Neural progenitor cell (in vitro differentiated cells): ENCODE data around the gene SLC15A4. TPM values are rescaled to one million over a fixed set of nuclear protein-coding genes. Genes with fewer than 3 reads are reported as not detected.
"Not testable (repeated sequence)": the region's sequence is repeated elsewhere in the genome, so short reads cannot be mapped to it uniquely, and the experiment has no call there.

Experiments
- DNase-seq: peaks from one replicate; pipeline ENCODE4 v3.0.0-alpha.2; 2016; ENCODE audit warnings: low spot score
- H2AFZ ChIP-seq: fragments of 200-600 bp; sonication (generic); replicated peaks from 2 replicates; pipeline ENCODE4 v1.6.1; 2016; ENCODE audit warnings: antibody characterized with exemption
- H3F3A ChIP-seq: fragments of 200-600 bp; sonication (generic); 2 replicates; pipeline ENCODE4 v1.6.1; 2016; ENCODE audit warnings: antibody characterized with exemption, low read depth
- H3K27ac ChIP-seq: fragments of 200-600 bp; sonication (generic); 2 replicates; pipeline ENCODE4 v1.5.1; 2016; ENCODE audit warnings: mild to moderate bottlenecking
- H3K27me3 ChIP-seq: fragments of 200-600 bp; sonication (generic); 2 replicates; pipeline ENCODE4 v1.6.1; 2016; ENCODE audit warnings: mild to moderate bottlenecking, moderate library complexity
- H3K36me3 ChIP-seq: fragments of 200-600 bp; sonication (generic); 2 replicates; pipeline ENCODE4 v1.5.1; 2016
- H3K4me1 ChIP-seq: fragments of 200-600 bp; sonication (generic); 2 replicates; pipeline ENCODE4 v1.6.1; 2016; ENCODE audit warnings: mixed run types
- H3K4me2 ChIP-seq: fragments of 200-600 bp; sonication (generic); 2 replicates; pipeline ENCODE4 v1.6.1; 2016
- H3K4me3 ChIP-seq: fragments of 200-600 bp; sonication (generic); 2 replicates; pipeline ENCODE4 v1.5.1; 2016
- H3K79me2 ChIP-seq: fragments of 200-600 bp; sonication (generic); 2 replicates; pipeline ENCODE4 v1.6.1; 2016; ENCODE audit warnings: low read depth
- H3K9ac ChIP-seq: fragments of 200-600 bp; sonication (generic); 2 replicates; pipeline ENCODE4 v1.6.1; 2016
- H3K9me3 ChIP-seq: fragments of 200-600 bp; sonication (generic); 2 replicates; pipeline ENCODE4 v1.5.1; 2016; ENCODE audit warnings: low read depth
- H4K20me1 ChIP-seq: fragments of 200-600 bp; sonication (generic); 2 replicates; pipeline ENCODE4 v1.6.1; 2016; ENCODE audit warnings: low read depth
- H3K27ac Mint-ChIP-seq: 3 replicates; pipeline ENCODE4 v1.8.0; 2021; ENCODE audit warnings: mixed read lengths
- H3K27me3 Mint-ChIP-seq: 2 replicates; pipeline ENCODE4 v1.8.0; 2022; ENCODE audit warnings: low read depth, mild to moderate bottlenecking, inconsistent platforms, moderate library complexity, mixed read lengths; ENCODE audit not compliant: insufficient read depth
- H3K36me3 Mint-ChIP-seq: 3 replicates; pipeline ENCODE4 v1.8.0; 2021; ENCODE audit warnings: mixed read lengths
- H3K4me1 Mint-ChIP-seq: 3 replicates; pipeline ENCODE4 v1.8.0; 2021; ENCODE audit warnings: mixed read lengths
- H3K4me3 Mint-ChIP-seq: 3 replicates; pipeline ENCODE4 v1.8.0; 2021; ENCODE audit warnings: mild to moderate bottlenecking, moderate library complexity, mixed read lengths
- H3K9me3 Mint-ChIP-seq: 3 replicates; pipeline ENCODE4 v1.8.0; 2020; ENCODE audit warnings: mixed read lengths
- CTCF ChIP-seq: fragments of 200-600 bp; sonication (generic); IDR thresholded peaks from 2 replicates; pipeline ENCODE4 v1.5.1; 2017; ENCODE audit warnings: antibody characterized with exemption, mild to moderate bottlenecking
- EZH2 ChIP-seq: fragments of 200-600 bp; sonication (generic); IDR thresholded peaks from 2 replicates; pipeline ENCODE4 v1.6.1; 2017; ENCODE audit warnings: antibody characterized with exemption, mild to moderate bottlenecking, moderate library complexity
- EZH2phosphoT487 ChIP-seq: fragments of 200-600 bp; sonication (generic); IDR thresholded peaks from 2 replicates; pipeline ENCODE4 v1.6.1; 2017; ENCODE audit warnings: antibody characterized with exemption
- total RNA-seq: library from RNA; depleted of rRNA; stranded (reverse); fragments of >200 nt; gene quantifications from 2 replicates; pipeline ENCODE4 v1.2.3, GENCODE V29; 2015; ENCODE audit warnings: low replicate concordance

Gene SLC15A4
- total RNA-seq, 1 donor from 2014 or later, result 42.3 TPM

- TF ChIP-seq CTCF (no peak), EZH2 (no peak), EZH2phosphoT487 (no peak)
- H3K9me3 Mint-ChIP-seq, result peaks cover 2% of the 10 kb centered on the region
- no peak for DNase-seq
- peaks cover 19% of the 10 kb centered on the region for H3K27me3 Mint-ChIP-seq
- Histone ChIP-seq H2AFZ (peak within 1 kb of the TSS; percentile 68), H3K79me2 (no peaks in the 10 kb centered on the region), H3K27me3 (peaks cover 25% of the 10 kb centered on the region), H4K20me1 (no peaks in the 10 kb centered on the region), H3K4me1 (peaks cover 3% of the 10 kb centered on the region), H3K9me3 (no peaks in the 10 kb centered on the region), H3K4me3 (peak within 1 kb of the TSS; percentile 58), H3K4me2 (peak within 1 kb of the TSS; percentile 97), H3K27ac (peak within 1 kb of the TSS; percentile 63), H3K36me3 (no peaks in the 10 kb centered on the region), H3F3A (peaks cover 28% of the 10 kb centered on the region), H3K9ac (peak within 1 kb of the TSS; percentile 55)
- no peaks in the 10 kb centered on the region for H3K36me3 Mint-ChIP-seq
- H3K4me1 Mint-ChIP-seq, result peaks cover 9% of the 10 kb centered on the region
- peak within 1 kb of the TSS; percentile 87 for H3K4me3 Mint-ChIP-seq
- H3K27ac Mint-ChIP-seq, result peak within 1 kb of the TSS; percentile 91
Measured at GRCh38 chr12:128852885-128853599, 29.3 kb upstream of the SLC15A4 start, which contains the start of gene GLT1D1. TSS of gene GLT1D1 (plus strand) at chr12:128853478. CDS start at chr12:128853582, 104 bp downstream.

- H4K20me1 ChIP-seq, result no peaks in the 10 kb centered on the region
- no peak overlapping the region for H3K27ac ChIP-seq
- peaks cover 25% of the 10 kb centered on the region for H3K27me3 ChIP-seq
- H3K36me3 Mint-ChIP-seq, result no peaks in the 10 kb centered on the region
- no peak overlapping the region for H2AFZ ChIP-seq
- H3K4me3 ChIP-seq, result no peak overlapping the region
- H3K9ac ChIP-seq, result no peak overlapping the region
- H3K4me1 Mint-ChIP-seq, result peaks cover 9% of the 10 kb centered on the region
- H3K27ac Mint-ChIP-seq, result peak overlapping the region; percentile 9
- no peak overlapping the region for H3K4me2 ChIP-seq
- H3F3A ChIP-seq, result peaks cover 25% of the 10 kb centered on the region
- TF ChIP-seq EZH2, result no peak
- TF ChIP-seq EZH2phosphoT487, result no peak
- TF ChIP-seq CTCF, result no peak
- H3K79me2 ChIP-seq, result no peaks in the 10 kb centered on the region
- peak overlapping the region; percentile 10 for H3K4me3 Mint-ChIP-seq
- H3K27me3 Mint-ChIP-seq, result peaks cover 19% of the 10 kb centered on the region
- no peak for DNase-seq
- H3K9me3 Mint-ChIP-seq, result peaks cover 2% of the 10 kb centered on the region
- peaks cover 3% of the 10 kb centered on the region for H3K4me1 ChIP-seq
- no peaks in the 10 kb centered on the region for H3K9me3 ChIP-seq
- H3K36me3 ChIP-seq, result no peaks in the 10 kb centered on the region
Measured at GRCh38 chr12:128852026-128852698, 28.4 kb upstream of the SLC15A4 start.

DNA sequence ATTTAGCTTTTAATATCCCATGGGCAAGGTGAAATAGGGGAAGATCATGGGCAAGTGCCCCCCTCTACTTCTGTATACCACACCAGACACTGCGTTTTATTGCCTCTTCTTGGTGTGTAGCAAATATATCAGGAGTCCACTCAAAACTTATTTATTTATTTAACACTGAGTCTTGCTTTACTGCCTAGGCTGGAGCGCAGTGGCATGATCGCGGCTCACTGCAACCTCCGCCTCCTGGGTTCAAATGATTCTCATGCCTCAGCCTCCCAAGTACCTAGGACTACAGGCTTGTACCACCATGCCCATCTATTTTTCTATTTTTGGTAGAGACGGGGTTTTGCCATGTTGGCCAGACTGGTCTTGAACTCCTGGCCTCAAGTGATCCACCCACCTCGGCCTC, 27.7 kb upstream of the SLC15A4 start:
- not testable (repeated sequence) for H3K27ac ChIP-seq, H3K4me3 ChIP-seq, H3K9me3 Mint-ChIP-seq, H3K36me3 Mint-ChIP-seq, H3K27ac Mint-ChIP-seq, H4K20me1 ChIP-seq, H3K79me2 ChIP-seq, H3K4me2 ChIP-seq, DNase-seq, H3K4me1 ChIP-seq, H3K9ac ChIP-seq, H3K36me3 ChIP-seq, H3K9me3 ChIP-seq, H3K4me1 Mint-ChIP-seq, H2AFZ ChIP-seq
- Histone ChIP-seq H3F3A (peaks cover 24% of the 10 kb centered on the region), H3K27me3 (peaks cover 25% of the 10 kb centered on the region)
- peak overlapping the region; percentile 10 for H3K4me3 Mint-ChIP-seq
- H3K27me3 Mint-ChIP-seq, result peaks cover 19% of the 10 kb centered on the region

- peaks cover 5% of the 10 kb centered on the region for H3K9me3 Mint-ChIP-seq
- no peak overlapping the region for H3K4me3 ChIP-seq
- no peaks in the 10 kb centered on the region for H3K36me3 Mint-ChIP-seq
- H3K27me3 ChIP-seq, result peaks cover 25% of the 10 kb centered on the region
- no peak for DNase-seq
- peaks cover 9% of the 10 kb centered on the region for H3K4me1 Mint-ChIP-seq
- H3K79me2 ChIP-seq, result no peaks in the 10 kb centered on the region
- peaks cover 3% of the 10 kb centered on the region for H3K4me1 ChIP-seq
- H3K4me2 ChIP-seq, result no peak overlapping the region
- H3K27me3 Mint-ChIP-seq, result peaks cover 19% of the 10 kb centered on the region
- H3K9ac ChIP-seq, result no peak overlapping the region
- no peak overlapping the region for H2AFZ ChIP-seq
- H3K27ac Mint-ChIP-seq, result no peak overlapping the region
- no peaks in the 10 kb centered on the region for H3K9me3 ChIP-seq
- no peaks in the 10 kb centered on the region for H4K20me1 ChIP-seq
- H3K27ac ChIP-seq, result no peak overlapping the region
- no peaks in the 10 kb centered on the region for H3K36me3 ChIP-seq
- peaks cover 24% of the 10 kb centered on the region for H3F3A ChIP-seq
- H3K4me3 Mint-ChIP-seq, result no peak overlapping the region
- TF ChIP-seq EZH2 (no peak), EZH2phosphoT487 (no peak), CTCF (no peak)
Measured at GRCh38 chr12:128850400-128850799, 26.6 kb upstream of the SLC15A4 start.

DNA sequence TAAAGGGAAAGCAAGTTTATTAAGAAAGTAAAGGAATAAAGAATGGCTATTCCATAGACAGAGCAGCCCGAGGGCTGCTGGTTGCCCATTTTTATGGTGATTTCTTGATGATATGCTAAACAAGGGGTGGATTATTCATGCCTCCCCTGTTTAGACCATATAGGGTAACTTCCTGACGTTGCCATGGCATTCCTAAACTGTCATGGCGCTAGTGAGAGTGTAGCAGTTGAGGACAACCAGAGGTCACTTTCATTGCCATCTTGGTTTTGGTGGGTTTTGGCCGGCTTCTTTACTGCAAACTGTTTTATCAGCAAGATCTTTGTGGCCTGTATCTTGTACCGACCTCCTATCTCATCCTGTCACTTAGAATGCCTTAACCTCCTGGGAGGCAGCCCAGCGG, 26.0 kb upstream of the SLC15A4 start:
- H3K27ac Mint-ChIP-seq, result not testable (repeated sequence)
- H3K27me3 Mint-ChIP-seq, result peaks cover 18% of the 10 kb centered on the region

More for the DNA sequence above, 26.0 kb upstream of the SLC15A4 start:
- DNase-seq, H3K79me2 ChIP-seq, H2AFZ ChIP-seq, H4K20me1 ChIP-seq, H3K4me3 Mint-ChIP-seq, H3K4me1 Mint-ChIP-seq, H3K9me3 Mint-ChIP-seq, H3K9ac ChIP-seq, H3K4me1 ChIP-seq, H3K36me3 ChIP-seq, H3K4me3 ChIP-seq, H3K9me3 ChIP-seq, H3K4me2 ChIP-seq, H3K36me3 Mint-ChIP-seq, H3K27ac ChIP-seq: not testable (repeated sequence)
- peaks cover 25% of the 10 kb centered on the region for H3K27me3 ChIP-seq
- peaks cover 22% of the 10 kb centered on the region for H3F3A ChIP-seq
